RCC 7860 (cell line): ENCODE measurements around the gene AARS2.
"Not testable (repeated sequence)": the region's sequence is repeated elsewhere in the genome, so short reads cannot be mapped to it uniquely, and the experiment has no call there.

Experiments used
- DNase-seq: peaks from one replicate; pipeline ENCODE4 v3.0.0-alpha.2; 2015; ENCODE audit warnings: low spot score
- FAIRE-seq: peaks from 2 replicates; lab custom pipeline; 2012; peaks lifted over from hg19 to GRCh38; lab: Jason Lieb, UNC

AARS2 gene

GRCh38 chr6:44333273-44333919 is 20.2 kb upstream of the AARS2 start:
- FAIRE-seq: no peak

GRCh38 chr6:44332585-44332984 is 19.4 kb upstream of the AARS2 start:
- FAIRE-seq: no peak

More at GRCh38 chr6:44333273-44333919, 20.2 kb upstream of the AARS2 start:
- no peak for DNase-seq

GRCh38 chr6:44329858-44330257 is 16.7 kb upstream of the AARS2 start:
- no peak for FAIRE-seq
- no peak for DNase-seq

More at GRCh38 chr6:44332585-44332984, 19.4 kb upstream of the AARS2 start:
- no peak for DNase-seq

- not testable (repeated sequence) for FAIRE-seq, DNase-seq
These were observed 15.1 kb upstream of the AARS2 start for GRCh38 chr6:44328203-44328602.

- DNase-seq: no peak
- no peak for FAIRE-seq
These were observed 14.6 kb upstream of the AARS2 start for GRCh38 chr6:44327760-44328159.

DNA sequence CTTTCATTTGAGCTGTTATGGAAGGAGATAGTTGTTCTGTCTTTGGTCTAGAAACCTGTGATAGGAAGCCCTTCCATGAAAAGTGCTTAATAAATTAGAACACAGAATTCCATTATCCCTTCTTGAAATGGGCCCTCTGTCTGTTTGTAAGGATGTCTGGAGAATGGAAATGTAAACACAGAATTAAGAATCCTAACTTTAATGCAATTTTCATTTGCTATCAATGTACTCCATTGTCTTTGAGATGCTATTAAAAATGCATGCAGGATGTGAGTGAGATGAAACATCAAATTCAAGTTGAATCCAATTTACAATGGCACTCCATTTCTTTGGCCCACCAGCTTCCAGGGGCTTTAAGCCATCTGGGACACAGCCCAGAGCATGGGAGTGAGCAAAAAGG is 13.9 kb upstream of the AARS2 start:
- DNase-seq: no peak
- no peak for FAIRE-seq

DNA sequence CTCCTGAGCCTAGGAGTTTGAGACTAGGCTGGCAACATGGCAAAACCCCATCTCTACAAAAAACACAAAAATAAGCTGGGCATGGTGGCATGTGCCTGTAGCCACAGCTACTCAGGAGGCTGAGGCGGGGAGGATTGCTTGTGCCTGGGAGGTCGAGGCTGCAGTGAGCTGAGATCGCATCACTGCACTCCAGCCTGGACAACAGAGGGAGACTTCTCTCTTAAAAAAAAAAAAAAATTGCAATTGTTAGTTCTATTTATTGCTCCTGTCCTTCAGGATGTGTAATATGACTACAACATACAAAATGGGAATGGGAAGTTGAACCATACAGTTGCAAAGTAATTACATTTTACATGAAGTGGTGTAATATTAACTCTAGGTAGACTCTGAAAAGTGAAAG is 8.1 kb upstream of the AARS2 start:
- no peak for FAIRE-seq
- no peak for DNase-seq

- FAIRE-seq, DNase-seq: not testable (repeated sequence)
These were observed 4.0 kb upstream of the AARS2 start for GRCh38 chr6:44317136-44317631.

DNA sequence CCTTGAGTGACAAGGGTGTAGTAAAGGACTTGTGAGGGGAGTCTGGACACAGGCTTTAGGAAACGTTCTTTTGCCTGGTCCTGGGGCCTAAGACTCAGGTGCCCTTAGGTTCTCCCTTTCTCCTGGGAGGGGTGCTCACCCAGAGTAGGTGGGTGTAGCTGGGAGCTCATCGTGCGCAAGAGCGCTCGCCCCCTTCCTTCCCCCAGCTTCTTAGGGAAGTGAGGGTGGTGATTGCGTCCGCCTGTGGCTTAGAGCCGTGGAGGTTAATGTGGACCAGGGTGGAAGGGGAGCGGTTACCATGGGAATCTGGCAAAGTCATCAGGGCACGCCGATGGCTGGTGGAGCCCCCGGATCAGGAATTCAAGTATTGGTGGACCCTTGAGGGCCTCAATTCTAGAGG is 3.3 kb upstream of the AARS2 start:
- DNase-seq: no peak
- no peak for FAIRE-seq

DNA sequence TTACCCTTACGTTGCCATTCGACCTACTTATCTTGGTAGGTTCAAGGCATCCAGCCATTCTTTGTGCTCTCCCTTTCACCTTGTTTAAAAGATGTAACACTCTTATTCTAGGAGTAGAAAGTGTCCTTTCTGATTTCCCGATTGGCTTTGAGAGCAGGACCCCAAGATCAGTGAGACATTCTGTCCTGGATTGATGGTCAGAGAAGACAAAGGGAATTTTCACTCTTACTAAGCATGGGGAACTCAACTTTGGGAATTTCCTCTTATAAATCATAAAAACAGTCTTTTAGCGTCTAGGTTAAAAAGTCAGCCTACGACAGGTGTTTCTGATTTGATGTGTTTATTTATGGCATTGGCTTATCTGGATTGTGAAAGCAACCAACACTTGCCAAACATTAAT is 2.8 kb upstream of the AARS2 start:
- DNase-seq (no peak), FAIRE-seq (no peak)

GRCh38 chr6:44315516-44315915 is 2.4 kb upstream of the AARS2 start:
- FAIRE-seq (no peak), DNase-seq (no peak)

GRCh38 chr6:44314657-44315056 is 1.5 kb upstream of the AARS2 start:
- FAIRE-seq: not testable (repeated sequence)

DNA sequence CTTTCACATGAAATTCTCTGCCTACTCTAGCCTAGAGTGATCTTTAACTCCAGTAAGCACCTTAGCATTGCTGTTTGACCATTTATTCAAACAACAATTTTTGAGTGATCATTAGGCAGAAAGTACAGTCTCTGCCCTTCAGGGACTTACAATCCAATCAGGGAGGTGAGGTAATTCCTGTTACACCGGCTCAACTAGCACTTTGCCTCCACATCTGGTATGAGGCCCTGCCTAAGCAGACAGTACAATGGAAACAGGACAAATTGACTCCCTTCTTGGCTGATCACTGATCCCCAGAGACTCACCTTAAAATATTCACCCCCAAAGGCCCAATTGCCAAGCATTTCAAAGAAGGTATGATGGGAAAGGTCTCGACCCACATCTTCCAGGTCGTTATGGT is 1.4 kb downstream of the AARS2 start:
- FAIRE-seq: no peak
- DNase-seq: no peak

More at GRCh38 chr6:44314657-44315056, 1.5 kb upstream of the AARS2 start:
- not testable (repeated sequence) for DNase-seq

DNA sequence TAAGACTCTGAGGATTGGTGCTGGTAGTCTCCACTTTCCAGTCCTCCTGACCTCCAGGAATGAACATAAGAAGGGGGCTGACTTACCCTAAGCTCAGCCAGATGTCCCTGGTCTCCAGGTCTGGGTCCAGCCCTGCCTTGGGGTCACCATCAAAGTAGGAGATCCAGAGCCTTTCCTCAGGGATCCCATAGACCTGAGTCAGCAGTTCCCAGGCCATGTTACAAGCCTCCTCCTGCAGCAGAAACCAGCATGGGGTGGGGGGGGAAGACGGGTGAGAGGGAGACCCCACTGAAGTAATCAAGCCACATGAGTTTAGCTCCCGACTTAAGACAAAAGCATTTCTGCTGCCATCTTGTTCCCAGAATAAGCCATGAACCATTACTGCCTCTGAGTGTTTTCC is 1.8 kb downstream of the AARS2 start:
- DNase-seq: no peak
- FAIRE-seq: no peak

- no peak for DNase-seq
- no peak for FAIRE-seq
These were observed 2.9 kb downstream of the AARS2 start for GRCh38 chr6:44310241-44310640.

DNA sequence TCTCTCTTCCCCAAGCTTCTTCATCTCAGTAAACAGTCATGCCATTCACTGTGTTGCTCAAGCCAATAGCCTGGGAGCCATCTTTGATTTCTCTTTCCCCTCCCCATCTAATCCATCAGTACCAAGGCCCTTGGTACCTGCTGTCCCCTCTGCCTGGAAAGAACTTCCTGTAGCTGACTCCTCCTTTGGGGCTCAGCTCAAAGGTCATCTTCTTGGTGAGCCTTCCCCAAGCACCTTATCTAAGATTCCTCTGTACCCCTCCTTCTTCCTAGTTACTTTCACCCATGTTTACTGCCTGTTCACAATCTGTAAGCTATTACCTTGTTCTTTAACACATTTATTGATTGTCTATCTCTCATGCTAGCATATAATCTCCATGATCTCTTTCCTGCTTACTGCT is 3.5 kb downstream of the AARS2 start:
- DNase-seq: no peak
- FAIRE-seq: no peak

- FAIRE-seq (no peak), DNase-seq (peak; percentile 11)
These were observed 4.1 kb downstream of the AARS2 start for GRCh38 chr6:44309092-44309491.

DNA sequence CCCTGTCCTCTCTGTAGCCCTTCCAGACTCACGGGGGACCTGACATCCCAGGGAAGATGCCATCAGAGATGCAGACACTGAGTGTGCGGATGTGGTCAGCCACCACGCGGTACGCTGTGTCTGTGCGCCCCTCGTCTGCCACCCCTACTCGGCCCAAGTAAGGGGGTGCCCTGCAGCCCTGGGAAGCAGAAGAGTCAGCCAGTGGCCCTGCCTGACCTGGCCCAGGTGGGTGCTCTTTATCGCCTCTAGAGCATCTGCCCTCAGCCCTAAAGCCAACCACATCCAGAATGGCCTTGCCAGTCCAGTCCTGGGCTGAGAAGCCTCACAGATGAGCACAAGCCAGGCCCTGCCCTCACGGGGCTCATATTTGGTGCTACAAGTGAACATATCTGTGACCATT is 5.9 kb downstream of the AARS2 start:
- FAIRE-seq: no peak

DNA sequence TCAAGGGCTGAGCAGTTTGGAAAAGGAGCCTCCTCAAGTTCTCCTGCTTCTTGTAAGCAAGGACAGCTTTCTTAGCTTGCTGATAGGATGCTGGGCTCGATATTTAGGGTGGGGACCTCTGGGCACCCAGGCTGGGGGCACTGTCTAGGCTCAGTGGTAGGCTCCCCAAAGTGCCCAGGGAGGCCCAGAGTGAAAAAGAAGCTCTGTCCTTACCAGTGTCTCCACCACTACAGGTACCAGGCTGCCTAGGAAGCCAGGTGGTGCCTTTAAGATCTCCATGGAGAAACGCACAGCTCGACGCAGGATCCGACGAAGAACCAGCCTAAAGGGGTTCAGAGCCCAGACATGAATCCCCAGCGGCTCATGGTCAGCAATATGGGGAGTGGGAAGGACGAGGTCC is 6.4 kb downstream of the AARS2 start:
- no peak for FAIRE-seq

More for the DNA sequence above, 5.9 kb downstream of the AARS2 start:
- no peak for DNase-seq

DNA sequence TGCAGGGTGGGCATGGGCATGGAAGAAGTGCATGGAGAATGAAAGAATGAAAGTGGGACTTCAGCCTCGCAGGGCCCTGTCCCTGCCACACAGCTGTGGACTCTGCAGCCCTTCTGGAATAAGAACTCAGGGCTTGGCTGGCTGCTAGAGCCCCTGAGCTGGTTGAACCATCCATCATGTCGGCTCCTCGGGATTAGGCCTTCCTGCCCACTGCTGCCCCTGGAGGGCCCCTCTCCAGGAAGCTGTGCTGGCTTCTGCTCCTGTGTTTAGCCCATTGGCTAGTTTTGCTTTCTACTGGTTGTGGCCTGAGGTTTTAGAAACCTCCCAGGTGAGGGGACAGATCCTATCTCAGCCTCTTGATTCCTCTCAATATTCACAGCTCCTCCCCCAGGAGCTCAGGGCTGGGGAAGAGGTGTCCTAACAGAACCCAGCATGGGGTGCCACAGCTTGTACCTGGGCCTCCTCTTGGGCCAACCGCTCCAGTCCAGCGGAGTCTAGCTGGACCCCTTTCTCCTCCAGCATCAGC is 7.9 kb downstream of the AARS2 start:
- FAIRE-seq (no peak), DNase-seq (no peak)

More for the DNA sequence above, 6.4 kb downstream of the AARS2 start:
- no peak for DNase-seq

- FAIRE-seq: no peak
- DNase-seq: no peak
These were observed 8.6 kb downstream of the AARS2 start for GRCh38 chr6:44304282-44305199.

DNA sequence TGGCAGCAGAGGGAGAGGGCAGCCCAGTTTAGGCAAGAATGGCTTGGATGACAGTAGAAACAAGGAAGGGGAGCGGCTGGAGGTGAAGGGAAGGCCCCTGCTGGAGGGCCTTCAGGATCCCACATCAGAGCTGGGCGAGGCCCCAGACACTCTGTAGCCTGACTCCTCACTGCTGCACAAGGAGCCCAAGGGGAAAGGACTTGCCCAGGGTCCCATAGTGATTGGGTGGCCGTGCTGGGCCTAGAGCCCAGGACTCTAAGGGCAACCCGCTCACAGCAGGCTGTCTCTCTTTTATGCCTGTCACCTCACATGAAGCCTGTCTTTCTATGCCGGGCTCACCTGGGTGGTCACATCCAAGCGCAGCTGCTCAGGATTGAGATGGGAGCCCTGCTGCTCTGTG is 9.3 kb downstream of the AARS2 start:
- DNase-seq (no peak), FAIRE-seq (no peak)
